ENCODE measurements around the gene ATP6V0E1.
"Not testable (repeated sequence)": the region's sequence is repeated elsewhere in the genome, so short reads cannot be mapped to it uniquely, and the experiment has no call there.

The ATP6V0E1 gene

DNA sequence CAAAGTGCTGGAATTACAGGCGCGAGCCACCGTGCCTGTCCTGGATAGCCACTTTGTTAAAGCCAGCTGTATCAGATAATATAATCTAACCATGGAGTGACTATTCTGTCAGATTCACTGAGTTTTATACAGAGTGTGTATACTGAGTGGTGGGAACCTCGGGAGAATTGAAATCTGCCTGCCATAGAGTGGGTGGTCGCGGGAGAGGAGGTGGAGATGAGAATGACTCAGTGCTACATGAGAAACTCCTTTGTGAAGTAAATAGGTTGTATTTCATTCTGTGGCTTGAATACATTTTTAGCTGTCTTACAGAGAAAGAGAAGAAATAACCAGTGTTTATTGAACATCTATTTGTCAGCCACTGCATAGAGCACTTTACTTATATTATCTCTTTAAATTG is 26.4 kb downstream of the ATP6V0E1 start:
- DNase-seq: no peak

DNA sequence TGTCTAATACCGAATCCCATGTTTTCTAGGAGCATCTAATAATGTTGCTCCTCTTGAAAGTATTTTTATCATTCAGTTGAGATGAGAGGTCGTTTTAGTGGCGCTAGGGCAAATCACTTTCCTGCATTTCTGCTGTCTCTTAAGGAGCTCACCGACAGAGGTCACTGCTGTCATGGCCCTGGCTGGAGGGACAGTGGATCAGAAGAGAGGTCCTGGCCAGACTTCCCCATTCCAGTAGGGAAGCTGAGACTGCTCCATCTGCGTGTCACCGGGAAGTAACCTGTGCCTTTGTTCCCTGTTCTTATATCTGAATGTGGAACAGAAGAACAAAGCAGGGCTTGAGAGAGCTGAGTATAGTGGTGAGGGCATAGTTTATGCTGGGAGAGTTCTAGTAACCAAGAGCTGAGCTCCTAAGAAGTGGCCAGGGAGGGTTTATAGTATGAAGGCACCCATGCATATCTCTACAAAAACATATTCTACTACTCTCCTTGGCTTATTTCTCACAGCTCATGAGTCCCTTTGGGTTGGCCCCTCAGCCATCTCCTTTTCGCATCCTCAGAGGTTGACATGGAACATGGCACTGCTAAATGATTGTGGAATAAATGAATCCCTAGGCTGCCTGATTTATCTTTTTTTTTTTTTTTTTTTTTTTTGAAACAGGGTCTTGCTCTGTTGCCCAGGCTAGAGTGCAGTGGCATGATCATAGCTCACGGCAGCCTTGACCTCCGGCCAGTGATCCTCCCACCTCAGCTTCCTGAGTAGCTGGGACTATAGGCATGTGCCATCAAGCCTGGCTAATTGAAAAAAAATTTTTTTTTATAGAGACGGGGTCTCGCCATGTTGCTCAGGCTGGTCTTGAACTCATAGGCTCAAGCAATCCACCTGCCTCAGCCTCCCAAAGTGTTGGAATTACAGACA is 27.2 kb downstream of the ATP6V0E1 start:
- no peak for DNase-seq

DNA sequence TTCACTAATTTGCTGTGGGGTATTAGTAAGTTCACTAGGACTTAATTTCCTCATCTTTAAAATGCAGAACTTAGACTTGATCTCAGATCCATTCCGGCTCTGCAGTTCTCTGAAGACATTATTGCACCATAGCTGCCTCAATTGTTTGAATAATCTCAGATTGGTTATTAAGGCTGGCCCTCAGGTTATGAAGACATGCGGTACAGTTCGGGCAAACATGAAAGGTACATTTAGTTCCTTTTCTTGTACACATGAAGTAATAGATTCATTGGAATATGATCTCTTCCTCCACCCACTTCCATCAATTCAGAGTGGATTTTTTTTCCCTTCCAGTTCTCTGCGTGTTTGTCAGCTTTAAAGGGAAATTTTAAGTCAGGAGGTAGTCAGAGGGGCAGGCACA is 28.0 kb downstream of the ATP6V0E1 start:
- DNase-seq: no peak

DNA sequence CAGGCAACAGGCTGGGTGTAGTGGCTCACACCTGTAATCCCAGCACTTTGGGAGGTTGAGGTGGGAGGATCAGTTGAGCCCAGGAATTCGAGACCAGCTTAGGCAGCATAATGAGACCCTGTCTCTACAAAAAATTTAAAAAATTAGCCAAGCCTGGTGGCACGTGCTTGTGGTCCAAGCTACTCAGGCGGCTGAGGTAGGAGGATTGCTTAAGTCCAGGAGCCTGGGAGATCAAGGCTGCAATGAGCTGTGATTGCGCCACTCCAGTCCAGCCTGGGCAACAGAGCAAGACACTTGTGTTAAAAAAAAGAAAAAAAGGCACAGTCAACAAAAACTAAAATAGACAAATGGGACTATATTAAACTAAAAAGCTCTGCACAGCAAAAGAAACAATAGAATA is 29.3 kb downstream of the ATP6V0E1 start:
- DNase-seq: no peak

DNA sequence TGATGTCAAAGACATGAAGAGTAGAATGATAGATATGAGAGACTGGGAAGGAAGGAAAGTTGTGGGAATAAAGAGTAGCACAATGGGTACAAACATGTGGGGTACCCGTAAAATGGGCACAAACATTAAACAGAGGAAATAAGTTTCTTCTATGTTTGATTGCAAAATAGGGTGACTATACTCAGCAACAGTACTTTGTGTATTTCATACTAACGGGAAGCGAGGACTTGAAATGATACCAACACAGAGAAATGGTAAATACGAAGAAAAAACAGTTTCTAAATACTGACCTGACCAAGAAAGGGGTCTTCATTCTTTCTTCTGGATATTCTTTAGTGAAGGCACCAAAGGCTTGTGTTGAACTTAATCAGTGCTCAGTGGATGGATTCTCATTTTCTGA is 31.1 kb downstream of the ATP6V0E1 start:
- DNase-seq: no peak

DNA sequence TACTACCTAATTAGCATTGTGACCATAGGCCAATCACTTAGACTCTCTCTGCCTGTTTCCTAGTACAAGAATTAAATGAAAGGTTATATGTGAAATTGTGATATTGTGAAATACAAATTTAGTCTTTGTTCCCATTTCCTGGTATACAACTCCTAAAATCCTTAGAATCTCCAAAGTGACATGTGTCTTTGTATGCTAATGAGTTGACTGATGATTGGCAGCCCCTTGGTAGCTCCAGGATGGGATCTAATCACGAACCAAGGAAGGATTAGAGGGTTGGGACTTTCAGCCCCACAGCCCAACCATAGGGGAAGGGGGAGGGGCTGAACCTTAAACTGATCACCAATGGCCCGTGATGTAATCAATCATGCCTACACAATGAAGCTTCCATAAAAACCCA is 31.6 kb downstream of the ATP6V0E1 start:
- no peak for DNase-seq

DNA sequence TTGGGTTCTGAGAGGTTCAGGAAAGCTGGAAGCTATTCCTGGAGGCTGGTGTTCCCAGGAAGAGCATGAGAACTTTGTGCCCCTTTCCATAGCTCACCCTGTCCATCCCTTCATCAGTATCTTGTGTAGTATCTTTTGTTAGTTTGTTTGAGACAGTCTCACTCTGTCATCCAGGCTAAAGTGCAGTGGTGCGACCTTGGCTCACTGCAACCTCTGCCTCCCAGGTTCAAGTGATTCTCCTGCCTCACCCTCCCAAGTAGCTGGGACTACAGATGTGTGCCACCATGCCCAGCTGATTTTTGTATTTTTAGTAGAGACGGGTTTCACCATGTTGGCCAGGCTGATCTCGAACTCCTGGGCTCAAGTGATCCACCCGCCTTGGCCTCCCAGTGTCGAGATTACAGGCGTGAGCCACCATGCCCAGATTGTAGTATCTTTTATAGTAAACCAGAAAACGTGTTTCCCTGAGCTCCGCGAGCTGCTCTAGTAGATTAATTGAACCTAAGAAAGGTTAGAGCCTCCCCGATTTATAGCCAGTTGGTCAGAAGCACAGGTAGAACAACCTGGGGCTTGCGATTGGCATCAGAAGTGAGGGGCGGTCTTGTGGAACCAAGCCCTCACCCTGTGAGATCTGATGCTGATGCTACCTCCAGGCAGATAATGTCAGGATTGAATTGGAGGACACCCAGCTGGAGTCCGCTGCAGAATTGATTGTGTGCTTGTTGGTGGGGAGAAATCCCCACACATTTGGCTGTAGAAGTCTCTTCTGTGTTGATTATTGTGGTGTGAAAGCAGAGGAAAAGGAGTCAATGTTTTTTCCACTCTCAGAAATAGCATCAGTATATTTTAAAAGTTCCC is 32.3 kb downstream of the ATP6V0E1 start:
- DNase-seq: no peak

DNA sequence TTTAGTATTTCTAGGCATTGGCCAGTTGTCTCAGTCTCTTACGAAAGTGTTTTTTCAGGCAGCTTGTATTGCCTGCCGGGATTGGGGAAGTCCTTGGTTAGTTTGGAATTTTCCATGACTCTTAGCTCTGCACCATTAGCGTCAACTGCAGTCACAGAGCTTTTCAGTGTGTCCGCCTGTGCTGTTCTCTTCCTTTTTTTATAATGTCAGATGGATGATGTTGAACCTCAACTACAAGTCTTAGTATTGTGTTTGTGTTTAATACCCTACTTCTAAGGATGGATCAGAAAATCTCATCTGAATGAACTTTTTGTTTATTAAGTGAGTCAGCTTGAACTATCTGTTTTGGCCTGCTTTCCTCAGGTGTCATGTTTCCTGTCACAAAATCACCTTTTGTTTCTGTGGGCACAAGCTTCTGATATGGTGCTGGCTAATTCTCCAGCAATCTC is 33.1 kb downstream of the ATP6V0E1 start:
- DNase-seq: no peak

DNA sequence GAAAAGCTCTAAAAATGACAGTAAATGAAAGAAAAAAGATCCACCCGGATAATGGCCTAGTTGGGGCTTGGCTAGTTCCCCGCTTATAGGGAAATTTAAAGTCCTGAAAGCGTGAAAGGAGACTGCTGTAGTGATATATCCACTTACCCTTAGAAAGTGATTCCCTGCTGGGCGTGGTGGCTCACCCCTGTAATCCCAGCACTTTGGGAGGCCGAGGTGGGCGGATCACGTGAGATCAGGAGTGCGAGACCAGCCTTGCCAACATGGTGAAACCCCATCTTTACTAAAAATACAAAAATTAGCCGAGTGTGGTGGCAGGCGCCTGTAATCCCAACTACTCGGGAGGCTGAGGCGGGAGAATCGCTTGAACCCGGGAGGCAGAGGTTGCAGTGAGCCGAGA is 33.5 kb downstream of the ATP6V0E1 start:
- not testable (repeated sequence) for DNase-seq

DNA sequence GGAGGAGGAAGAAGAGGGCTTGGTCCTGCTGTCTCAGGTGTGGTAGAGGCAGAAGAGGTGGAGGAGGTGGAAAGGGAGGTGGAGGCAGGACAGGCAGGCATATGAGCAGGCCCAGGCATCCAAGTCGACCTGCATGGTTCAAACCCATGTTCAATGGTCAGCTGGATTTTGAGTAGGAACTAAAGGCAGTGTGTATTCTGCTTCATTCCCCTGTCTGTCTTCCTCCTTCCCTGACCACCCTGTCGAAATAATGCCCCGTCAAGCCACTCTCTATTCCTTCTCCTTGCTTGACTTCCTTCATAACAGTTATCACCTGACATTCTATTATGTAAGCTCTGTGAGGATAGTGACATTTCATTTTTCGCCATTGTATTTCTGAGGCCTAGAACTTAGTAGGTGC is 34.8 kb downstream of the ATP6V0E1 start:
- DNase-seq: no peak

DNA sequence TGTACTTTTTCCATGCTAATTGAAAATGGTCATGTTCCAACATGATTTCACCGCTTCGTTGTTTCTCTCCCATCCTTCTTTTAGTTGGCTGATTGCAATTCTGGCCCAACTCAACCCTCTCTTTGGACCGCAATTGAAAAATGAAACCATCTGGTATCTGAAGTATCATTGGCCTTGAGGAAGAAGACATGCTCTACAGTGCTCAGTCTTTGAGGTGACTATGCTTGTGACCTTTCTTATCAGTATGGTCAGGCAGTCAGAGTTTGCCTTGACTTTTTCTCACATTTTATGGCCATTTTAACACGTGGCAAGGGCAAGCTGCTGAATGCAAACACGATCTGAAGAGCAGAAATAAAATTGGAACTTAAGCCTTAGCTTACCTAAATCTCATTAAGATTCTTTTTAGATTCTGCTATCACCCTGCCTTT is 36.6 kb downstream of the ATP6V0E1 start:
- no peak for DNase-seq

DNA sequence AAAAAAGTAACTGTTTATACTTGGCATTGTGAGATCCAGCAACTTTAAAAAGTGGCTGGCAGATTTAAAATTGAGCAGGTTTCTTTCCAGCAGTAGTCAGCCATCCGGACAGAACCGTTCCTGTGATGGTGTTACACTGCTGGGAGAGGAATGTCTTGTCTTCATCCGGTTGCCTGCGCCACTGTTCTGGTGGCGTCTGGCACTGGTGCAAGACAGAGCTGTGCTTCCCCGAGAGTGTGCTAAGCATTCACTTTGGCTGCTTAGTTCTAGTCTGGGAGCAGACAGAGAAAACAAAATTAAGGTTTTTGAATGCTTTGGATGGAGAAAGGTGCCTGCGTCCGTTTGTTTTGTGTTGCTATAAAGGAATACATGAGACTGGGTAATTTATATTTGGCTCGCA is 37.1 kb downstream of the ATP6V0E1 start:
- no peak for DNase-seq

DNA sequence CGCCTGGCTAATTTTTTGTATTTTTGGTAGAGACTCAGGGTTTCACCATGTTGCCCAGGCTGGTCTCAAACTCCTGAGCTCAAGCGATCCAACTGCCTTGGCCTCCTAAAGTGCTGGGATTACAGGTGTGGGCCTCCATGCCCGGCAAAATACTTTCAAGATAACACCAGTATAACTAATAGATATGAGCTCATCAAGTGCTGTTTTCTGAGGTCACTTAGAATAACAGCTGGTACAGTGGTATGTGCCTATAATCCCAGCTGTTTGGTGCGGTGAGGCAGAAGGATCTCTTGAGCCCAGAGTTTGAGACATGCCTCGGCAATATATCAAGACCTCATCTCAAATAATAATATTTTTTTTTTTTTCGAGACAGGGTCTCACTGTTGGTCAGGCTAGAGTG is 42.1 kb downstream of the ATP6V0E1 start:
- no peak for DNase-seq

DNA sequence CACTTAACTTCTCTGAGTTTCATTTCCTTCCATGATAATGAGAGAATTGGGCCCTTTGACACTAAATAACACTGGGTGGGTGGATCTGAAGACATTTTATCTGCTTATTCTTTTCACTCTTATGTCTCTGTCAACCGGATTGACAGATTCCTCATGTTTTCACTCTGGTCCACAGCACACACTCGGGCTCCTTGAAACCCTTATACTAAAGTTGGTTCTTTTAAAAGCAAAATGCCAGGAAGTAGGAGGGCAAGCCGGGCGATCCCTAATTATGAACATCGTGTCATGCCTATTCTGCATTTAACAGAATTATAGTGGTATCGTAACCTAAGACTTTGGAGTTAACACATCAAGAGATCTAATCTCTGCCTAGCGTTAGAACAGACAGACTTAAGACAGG is 44.3 kb downstream of the ATP6V0E1 start:
- DNase-seq: no peak

DNA sequence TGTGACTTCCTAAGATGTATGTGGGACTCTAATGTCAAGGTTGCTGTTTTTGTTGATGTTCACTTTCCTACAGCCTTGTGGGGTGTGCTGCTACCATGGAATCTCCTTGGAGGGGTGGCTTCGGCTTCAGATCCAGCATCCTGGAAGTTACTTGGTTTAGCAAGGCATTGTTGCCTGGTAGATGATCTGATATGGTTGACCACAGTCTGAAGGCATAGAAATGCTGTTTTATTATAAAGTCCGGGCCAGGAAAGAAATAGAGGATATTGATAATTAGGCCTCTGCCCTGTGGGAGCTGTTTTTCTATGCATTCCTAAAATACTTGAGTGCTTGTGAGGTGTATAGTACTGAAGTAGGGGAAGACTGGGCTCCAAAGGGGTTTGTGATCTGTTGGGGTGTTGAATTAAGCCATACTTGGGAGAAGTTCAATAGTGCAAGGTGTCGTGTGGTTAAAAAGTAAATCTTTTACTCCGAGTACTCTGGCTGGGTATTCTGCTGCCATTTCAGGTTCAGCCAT is 45.3 kb downstream of the ATP6V0E1 start:
- no peak for DNase-seq

DNA sequence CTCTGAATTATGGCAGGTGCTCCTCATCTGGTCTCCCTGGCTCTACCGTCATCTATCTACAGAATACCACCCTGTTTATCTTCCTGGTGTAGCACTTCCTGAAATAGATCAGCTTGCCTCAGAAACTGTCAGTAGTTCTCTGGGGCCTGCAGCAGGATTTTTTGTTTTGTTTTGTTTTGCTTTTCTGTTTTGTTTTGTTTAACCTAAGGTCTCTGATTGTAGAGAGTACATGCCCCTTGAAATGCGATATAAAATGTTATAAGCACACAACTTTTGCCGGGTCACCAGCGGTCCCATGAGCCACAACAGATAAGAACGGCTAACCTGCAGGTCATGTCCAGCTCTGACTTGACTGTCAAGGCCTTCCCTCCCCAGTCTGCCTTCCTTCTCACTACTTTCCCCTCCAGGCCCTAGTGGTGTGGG is 45.9 kb downstream of the ATP6V0E1 start:
- no peak for DNase-seq

DNA sequence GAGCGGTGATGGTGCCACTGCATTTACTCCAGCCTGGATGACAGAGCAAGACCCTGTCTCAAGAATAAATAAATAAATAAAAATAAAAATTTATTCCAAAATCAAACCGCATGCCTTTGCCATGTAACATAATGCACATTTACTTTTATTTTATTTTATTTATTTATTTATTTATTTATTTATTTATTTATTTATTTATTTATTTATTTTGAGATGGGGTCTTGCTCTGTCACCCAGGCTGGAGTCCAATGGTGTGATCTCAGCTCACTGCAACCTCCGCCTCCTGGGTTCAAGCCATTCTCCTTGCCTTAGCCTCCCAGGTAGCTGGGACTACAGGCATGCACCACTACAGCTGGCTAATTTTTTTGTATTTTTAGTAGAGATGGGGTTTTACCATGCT is 48.5 kb downstream of the ATP6V0E1 start:
- DNase-seq: not testable (repeated sequence)

DNA sequence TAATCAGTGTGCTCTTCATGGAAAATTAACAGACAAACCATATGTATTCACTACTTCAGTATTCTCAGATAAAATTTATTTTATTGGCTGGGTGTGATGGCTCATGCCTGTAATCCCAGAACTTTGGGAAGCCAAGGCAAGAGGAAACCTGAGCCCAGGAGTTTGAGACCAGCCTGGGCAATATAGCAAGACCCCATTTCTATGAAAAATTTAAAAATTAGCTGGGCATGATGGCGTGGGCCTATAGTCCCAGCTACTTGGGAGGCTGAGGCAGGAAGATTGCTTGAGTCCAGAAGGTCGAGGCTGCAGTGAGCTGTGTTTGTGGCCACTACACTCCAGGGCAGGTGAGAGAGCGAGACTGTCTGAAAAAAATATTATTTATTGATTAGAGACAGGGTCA is 49.2 kb downstream of the ATP6V0E1 start:
- DNase-seq: no peak

DNA sequence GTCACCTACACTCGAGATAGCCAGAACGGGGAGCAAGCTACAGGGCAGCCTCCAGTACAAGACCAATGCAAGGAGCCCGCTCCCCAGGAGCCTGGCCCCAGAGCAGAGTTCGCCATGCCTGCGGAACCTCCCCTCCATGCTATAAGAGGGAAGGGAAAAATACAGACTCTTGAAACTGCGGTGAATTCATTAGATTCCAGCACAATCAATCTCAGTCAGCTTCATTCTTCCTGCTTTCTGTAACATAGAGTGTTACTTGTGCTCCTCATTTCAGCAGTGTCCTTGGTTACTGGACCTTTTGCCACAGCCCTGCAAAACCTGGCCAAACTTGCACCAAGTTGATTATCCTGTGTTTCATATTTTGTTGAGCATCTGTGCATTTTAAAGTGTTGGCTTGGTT is 50.4 kb downstream of the ATP6V0E1 start:
- DNase-seq: no peak

DNA sequence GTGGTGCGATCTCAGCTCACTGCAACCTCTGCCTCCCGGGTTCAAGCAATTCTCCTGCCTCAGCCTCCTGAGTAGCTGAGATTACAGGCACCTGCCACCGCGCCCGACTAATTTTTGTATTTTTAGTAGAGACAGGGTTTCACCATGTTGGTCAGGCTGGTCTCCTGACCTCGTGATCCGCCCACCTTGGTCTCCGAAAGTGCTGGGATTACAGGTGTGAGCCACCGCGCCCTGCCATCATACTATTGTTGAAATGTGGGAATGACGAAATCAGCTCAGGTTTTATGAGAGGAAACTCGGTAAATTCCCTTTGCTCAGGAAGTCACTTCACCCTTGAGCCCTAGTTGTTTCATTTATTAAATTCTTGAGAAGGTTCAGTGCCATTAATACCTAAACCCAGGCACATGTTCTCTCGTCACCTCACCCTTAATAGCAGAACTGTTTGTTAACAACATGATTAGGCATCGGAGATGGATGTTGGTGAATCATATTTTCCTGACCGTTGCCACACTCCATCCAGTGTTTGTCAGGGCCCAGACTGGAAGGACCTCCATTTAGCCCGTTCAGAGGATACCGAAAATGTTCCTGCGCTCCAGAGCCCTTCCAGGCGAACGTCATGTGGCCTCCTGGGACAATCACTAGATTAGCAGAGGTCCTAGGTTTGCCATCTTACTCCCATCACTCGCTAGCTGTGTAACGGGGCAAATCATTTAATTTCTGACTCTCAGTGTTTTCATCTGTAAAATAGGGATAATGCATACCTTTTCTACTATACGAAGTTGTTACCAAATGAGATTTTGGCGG is 52.5 kb downstream of the ATP6V0E1 start:
- DNase-seq: no peak

DNA sequence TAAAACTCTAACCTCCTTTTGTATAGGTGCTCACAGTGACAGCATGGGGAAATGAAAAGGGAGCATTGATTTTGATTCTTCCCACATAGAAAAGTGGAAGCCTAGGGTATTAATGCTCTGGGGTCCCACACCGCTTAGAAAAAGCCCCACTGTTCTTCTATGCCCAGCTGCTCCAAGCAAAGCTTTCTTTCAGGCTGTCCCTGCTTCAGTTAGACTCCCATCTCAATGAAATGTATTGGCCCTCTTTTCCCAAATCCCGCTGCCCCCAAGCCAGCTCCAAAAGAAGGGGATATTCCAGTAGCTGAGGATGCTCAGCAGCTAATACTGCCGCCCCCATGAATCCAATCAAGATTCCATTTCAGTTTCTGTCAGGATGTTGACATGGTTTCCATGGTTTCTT is 55.6 kb downstream of the ATP6V0E1 start:
- DNase-seq: no peak

DNA sequence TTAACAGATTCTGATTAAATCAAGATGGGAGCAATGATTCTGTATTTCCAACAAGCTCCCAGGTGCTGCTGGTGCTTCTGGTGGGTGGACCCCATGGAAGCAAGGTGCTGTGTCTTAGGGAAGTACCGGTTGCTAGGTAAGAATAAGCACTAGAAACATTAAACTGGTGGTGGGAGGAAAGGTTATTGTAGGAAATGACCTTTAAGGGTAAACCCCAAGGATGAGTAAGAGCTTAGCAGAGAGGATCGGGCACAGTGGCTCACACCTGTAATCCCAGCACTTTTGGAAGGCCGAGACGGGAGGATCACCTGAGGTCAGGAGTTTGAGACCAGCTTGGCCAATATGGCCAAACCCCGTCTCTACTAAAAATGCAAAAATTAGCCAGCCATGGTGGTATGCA is 56.4 kb downstream of the ATP6V0E1 start:
- no peak for DNase-seq

Measured in GOT3 (cell line).